ENCODE data around the gene RNF26.

The RNF26 gene

GRCh38 chr11:119337581-119338317 lies 3.4 kb downstream of the RNF26 start:
- DNase-seq = peak; percentile 68

DNA sequence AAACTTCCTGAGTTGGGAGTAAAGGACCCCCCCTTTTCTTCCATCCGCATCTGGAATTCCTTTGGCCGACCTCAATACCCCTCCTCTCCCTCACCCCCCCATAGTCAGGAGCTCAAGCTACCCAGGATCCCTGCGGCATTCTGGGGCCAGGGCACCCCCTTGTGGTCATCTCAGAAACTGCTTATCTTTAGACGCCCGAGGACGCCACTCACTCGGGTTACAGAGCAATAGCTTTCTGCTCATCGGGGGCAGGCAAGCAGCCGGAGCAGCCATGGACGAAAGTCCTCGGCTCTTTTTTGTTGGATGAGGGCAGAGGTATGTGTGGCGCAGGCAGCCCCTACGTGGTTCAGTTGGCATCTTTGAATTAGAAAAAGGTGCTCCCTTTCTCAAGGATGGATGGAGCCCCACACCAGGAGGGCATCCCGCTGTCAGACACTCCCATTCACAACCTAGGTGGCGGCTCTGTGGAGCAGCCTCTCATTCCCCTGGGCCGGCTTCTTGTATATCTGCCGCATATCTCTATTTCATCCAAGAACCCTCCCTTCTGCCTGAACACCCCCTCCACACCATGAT lies 4.1 kb downstream of the RNF26 start:
- DNase-seq = peak; percentile 94

GRCh38 chr11:119338965-119339588 lies 4.8 kb downstream of the RNF26 start:
- no peak for DNase-seq

DNA sequence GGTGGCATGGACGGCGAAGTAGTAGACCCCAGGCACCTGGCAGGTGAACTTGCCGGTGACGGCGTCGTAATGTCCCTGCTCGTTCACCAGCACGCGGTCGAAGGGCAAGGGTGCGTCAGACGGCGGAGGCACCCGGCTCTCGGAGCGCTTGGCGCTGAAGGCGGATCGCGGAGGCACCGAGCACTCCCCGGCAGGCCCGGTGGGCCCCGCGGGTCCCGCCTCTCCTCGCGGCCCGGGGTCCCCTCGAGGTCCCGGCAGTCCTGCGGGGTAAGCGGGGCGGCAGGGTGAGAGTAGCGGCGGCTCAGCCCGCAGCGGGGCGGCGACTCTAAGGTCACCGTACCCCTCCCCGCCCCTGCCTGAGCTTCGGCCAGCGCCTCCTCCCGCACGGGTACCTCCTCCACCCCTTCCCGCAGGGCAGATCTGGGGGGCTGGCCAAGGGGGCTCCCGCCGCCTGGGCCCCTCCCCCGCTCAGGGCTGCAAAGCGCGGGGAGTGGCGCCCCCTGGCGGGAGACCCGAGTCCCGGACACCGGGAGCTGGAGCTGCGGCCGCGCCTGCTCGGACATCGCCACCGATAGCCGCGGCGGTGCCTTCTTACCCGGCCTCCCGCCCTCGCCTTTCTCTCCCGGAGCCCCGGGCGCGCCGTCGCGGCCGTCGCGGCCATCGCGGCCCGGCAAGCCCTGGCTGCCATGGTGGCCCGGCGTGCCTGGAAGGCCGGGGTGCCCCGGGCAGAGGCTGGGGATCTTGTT lies 5.4 kb downstream of the RNF26 start:
- DNase-seq = peak; percentile 69

GRCh38 chr11:119340335-119341221 lies 6.3 kb downstream of the RNF26 start, which contains the start of gene C1QTNF5:
Gene C1QTNF5 (minus strand): TSS chr11:119340883. CDS start chr11:119340397, 486 bp downstream.
- no peak for DNase-seq

GRCh38 chr11:119341222-119342022 lies 7.1 kb downstream of the RNF26 start:
- no peak for DNase-seq

DNA sequence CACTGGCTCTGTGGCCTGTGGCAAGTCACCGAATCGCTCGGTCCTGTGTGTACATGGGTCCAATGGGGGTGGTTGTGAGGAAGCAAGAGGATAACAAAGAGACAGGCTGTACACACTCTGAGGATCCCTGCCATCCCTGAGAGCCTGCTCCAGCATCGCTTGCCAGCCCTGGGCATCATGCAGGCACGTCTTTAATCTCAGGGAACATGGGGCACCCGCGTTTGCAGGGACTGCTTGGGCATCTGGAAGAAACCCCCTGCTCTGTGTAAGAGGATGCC lies 7.6 kb downstream of the RNF26 start:
- DNase-seq = no peak

DNA sequence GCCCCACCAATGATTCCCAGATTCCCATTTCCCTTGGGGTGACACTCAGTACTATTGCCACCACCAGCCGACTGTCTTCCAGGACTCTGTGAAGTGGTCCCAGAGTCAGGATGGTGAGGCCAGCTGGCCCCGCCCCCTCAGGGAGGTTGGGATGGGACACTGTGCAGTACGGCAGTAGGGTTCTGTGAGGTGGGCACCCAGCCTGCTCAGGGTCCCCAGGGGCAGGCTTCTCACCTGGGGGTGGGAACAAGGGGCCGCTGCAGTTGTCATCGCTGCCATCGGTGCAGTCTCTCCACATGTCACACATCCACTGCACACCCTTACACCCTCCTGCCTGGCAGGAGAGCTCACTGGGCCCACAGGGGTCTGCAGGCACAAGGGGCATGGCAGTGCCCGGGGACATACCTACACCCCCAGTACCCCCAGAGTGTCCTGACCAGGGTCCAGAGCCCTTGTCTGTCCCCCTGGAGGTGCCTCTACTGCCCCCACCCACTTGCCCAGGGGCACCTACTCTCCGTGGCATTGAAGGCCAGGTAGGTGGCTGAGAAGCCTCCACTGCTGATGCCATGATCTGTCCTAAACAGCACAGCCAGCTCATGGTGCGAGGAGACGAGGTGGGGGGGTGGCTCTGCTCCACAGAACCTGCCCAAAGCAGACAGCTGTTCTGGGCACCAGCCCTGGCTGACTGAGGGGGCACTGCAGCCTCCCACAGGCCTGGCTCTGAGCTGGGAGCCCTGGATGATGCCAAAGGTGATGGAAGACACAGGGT lies 8.2 kb downstream of the RNF26 start:
- no peak for DNase-seq

- DNase-seq = no peak
These were observed 9.4 kb downstream of the RNF26 start for GRCh38 chr11:119343726-119344125.

DNA sequence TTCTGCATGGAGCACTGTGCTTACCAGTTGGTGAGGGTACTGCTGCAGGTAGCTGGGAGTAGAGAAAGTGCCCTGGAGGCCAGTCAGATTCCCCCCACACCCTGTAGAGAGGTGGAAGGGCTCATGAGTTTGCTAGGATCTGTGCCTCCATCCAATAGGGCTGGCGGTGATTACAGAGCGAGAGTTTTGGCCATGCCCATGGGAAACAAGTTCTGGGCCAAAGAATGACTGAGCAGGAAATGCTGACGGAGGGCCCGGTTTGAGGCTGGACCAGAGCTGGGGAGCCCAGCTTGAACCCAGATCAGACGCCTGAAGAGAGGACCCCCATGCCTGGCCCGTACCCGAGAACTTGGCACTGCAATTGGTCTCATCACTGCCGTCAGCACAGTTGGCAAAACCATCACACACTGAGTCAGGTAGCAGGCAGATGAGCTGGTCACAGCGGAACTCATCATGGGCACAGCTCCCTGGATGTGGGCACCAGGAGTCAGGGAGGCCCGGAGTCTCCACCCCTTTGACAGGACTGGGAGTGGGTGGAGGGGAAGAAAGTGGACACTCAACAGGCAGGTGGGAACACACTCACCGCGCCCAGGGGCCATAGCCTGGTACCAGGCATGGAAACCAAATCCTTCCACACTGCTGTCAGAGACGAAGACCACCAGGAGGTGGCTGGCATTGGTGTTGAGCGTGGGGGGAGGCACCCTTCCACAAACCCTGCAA lies 10.1 kb downstream of the RNF26 start:
- DNase-seq = no peak

DNA sequence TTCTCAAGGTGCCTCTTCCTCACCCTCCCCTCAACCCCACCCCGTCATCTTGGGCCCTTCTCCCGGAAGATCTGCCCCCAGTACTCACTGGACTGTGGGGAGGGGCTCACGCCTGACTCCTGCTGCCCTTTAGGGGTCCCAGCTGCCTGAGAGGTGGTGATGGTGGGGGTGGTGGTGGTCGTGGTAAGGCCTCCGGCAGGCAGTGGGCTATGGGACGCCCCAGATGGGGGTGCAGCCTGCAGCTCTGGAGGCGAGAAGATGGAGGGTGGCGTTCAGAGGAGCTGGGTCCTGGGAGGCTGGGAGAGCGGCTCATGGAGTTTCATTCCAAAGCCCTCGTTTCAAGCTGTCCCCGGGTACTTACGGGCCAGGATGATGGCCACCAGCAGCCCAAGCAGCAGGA lies 11.4 kb downstream of the RNF26 start:
- DNase-seq = no peak

- no peak for DNase-seq
These were observed 12.3 kb downstream of the RNF26 start, which contains the start of gene MFRP for GRCh38 chr11:119346605-119347004. Gene MFRP (minus strand): TSS chr11:119346705. CDS start chr11:119346513, 192 bp downstream.

GRCh38 chr11:119347242-119347641 lies 12.9 kb downstream of the RNF26 start:
- no peak for DNase-seq

DNA sequence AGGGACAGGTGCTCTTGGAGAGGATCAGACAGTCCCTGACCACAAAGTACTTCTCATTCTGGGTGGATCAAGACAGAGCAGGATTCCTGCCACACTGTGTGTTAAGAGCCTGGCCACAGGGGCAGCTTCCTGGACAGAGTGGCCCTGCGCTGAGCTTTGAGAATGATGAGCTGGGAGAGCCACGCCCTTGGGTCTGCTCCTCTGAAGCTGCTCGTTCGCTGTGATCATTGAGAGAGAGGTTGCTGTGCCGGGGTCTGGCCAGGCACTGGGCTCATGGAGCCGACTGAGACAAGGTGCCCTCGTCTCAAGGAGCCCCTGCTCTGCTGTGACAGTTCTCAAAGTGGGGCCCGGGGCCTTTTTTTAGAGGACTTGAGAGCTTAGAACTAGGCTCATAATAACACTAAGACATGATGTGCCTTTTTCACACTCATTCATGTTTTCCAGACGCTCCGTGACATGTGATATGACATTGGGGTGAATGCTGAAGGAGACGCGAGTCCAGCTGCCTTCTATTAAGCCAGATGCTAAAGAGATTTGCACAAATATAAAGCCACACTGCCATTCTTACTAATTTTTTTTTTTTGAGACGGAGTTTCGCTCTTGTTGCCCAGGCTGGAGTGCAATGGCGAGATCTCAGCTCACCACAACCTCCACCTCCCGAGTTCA lies 13.7 kb downstream of the RNF26 start:
- no peak for DNase-seq

- DNase-seq = no peak
These were observed 16.0 kb downstream of the RNF26 start for GRCh38 chr11:119350302-119350701.

DNA sequence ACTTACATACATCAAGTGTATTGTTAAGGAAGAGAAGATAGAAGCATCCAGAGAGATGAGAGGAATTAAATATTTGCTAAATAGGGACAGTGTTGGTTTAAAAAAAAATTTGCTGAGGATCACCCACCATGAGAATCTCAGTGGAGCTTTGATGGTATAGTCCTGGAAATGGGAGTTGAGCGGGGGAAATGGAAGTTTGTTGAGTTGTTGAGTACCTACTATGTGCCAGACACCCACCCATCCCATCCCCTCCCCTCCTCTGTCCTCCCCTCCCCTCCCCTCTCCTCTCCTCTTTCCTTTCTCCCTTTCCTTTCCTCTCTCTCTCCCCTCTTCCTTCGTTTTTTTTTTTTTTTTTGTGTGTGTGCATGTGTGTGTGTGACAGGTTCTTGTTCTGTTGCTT lies 16.9 kb downstream of the RNF26 start:
- no peak for DNase-seq

- no peak for DNase-seq
These were observed 18.5 kb downstream of the RNF26 start for GRCh38 chr11:119352857-119353260.

DNA sequence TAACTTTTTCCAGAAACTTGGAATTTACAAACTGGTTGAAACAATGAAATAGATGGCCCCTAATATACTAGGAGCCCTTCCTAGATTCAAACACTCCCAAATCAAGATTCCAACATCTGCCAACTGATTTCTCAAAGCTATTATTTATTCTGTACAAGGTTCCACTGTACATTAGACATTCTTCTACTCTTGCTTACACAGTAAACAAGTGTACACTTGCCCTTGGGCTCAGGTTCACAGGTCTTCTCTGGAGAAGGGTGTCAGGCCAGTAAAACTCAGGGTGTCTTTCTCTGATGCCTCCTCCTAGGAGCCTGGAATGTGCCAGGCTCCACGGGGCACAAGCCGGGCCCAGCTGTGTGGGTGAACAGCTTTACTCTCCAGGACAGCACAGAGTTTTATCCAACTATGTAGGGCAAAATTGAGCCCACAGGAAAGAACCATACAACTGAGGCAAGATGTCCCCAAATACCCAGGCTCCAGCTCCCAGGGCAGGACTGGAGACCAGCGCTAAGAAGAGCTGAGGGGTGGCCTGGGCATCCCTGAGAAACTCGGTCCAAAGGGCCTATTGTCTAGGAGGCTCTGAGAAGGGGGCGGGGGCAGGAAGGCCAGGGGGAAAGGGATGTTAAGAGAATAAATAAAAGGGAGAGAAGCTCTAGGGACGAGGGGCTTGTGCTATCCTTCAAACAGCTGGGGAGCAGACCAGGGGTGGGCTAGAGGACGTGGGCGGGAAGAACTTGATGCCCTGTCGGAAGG lies 20.9 kb downstream of the RNF26 start:
- no peak for DNase-seq
